Measurements from ENCODE around the gene SUCLG2.

GRCh38 chr3:67601385-67601784 is 53.0 kb downstream of the SUCLG2 start:
- TF ChIP-seq EZH2 (optimal IDR thresholded peaks at IDR 0.05; ENCODE audit: low read depth, low read length) (no peak), CTCF (IDR thresholded peaks at IDR 0.05; ENCODE audit: low read length) (no peak)

Data from MM.1S (cell line).